HG03060 (cell line): Measurements from ENCODE around the gene CD320.
"Not testable (repeated sequence)": the region's sequence is repeated elsewhere in the genome, so short reads cannot be mapped to it uniquely, and the experiment has no call there.

ENCODE experiments used
- ATAC-seq: cut with Tn5 transposase; IDR thresholded peaks from one replicate; pipeline ENCODE4 v1.9.1; 2021; ENCODE audit warnings: low read depth, moderate number of reproducible peaks; ENCODE audit not compliant: unreplicated experiment

The CD320 gene

GRCh38 chr19:8310342-8311055 is 2.3 kb upstream of the CD320 start:
- ATAC-seq = no peak

- no peak for ATAC-seq
These were observed 733 bp upstream of the CD320 start for GRCh38 chr19:8308891-8309291.

DNA sequence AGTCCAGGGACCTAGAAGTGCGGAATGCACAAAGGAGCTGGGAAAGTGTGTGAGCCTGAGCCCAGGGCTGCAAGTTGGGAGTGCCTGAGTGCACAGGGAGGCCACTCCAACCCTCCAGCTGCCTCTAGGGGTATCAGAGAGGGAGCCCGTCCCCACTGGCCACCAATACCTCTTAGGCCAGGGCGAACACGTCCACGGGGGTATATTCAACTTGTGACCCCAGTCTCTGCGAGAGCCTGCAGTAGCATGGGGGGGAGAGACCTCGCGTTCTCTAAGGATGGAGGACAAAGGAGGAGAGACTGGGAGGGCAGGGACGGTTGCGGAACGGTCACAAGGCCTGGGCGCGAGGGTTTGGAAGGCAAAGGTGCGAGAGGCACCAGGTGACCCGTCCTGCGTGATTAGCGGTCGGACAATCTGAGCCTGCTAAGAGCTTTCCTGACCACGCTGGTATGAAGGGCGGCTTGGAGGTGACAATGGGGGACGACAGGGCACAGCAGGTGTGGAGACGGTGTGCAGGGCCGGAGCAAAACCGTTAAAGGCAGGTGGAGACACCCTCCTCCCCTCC is 676 bp downstream of the CD320 start:
- no peak for ATAC-seq

DNA sequence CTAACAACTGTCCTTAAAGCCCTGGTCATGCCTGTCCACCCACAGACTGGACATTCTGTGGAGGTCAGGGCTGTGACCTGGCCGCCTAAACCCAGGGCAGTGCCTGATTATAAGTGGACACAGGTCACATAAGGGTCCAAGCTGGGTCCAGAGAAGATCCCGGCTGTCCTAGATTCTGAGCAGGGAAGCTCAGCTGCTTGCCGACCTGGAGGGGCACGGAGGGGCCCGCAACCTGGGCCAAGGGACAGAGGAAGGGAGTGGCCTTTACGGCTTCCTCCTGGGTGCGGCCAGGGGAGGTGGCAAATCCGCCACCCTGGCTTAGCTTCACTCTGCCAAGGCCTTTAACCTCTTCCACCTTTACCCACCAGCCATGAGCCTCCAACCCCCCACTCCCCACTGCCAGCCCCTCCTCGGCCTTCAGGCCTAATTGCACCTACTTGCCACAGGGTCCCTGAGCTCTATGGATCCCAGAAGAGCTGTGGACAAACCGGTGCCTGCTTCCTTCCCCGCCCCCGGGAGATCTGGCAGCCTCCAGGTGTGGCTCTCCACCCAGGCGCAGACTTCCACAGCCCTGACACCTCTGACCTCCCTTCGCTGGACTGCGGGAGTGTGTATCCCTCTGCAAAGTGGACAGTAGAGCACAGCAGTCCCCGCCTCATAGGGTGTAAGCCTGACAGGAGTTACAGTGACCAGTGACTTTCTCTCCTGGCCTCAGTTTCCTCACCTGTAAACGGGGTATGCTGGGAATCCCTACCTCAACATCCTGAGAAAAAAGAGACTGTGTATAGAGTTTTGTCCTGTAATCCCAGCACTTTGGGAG is 1.7 kb downstream of the CD320 start:
- ATAC-seq = no peak

DNA sequence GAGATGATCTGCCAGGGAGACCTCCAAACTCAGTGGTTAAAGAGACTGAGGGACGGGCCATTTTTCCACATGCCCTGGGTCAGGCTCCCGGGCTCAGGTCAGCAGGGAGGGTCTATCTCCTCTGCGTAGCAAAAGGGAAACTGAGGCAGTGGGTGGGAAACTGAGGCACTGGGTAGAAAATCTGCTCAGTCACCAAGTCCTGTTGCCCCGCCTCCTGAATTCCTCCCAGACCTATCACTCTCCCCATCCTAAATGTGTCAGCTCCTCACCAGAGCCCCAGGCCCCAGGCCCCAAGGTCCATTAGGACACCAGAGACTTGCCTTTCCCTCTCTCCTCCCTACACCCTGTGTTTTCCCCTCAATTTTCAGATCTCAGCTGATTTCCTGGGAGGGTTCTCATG is 2.4 kb downstream of the CD320 start:
- ATAC-seq = no peak

DNA sequence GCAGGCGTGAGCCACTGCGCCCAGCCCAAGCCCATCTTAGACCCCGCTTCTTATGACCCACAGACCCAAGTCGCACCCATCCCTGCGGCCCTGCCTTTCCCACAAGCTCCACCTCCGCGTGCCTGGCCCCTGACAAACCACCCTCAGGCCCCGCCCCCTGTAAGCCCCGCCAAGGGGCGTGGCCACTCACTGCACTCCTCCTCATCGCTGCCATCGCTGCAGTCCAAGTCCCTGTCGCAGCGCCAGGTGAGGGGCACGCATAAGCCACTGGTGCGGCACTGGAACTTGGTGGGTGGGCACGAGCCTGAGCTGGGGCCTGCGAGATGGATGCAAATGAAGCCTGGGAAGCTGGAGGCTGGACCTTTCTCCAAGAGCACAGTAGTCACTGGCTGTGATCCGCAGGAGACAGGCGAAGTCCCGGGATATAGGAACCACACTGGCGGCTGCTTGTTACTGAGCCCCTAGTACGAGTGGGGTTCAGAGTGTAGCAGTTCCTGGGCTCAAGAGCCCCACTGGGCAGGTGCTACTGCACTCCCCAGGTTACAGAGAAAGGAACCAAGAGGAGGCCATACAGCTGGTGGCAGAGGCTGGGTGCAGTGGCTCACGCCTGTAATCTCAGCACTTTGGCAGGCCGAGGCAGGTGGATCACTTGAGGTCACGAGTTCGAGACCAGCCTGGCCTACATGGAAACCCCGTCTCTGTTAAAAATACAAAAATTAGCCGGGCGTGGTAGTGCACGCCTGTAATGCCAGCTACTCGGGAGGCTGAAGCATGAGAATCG is 3.1 kb downstream of the CD320 start:
- no peak for ATAC-seq

DNA sequence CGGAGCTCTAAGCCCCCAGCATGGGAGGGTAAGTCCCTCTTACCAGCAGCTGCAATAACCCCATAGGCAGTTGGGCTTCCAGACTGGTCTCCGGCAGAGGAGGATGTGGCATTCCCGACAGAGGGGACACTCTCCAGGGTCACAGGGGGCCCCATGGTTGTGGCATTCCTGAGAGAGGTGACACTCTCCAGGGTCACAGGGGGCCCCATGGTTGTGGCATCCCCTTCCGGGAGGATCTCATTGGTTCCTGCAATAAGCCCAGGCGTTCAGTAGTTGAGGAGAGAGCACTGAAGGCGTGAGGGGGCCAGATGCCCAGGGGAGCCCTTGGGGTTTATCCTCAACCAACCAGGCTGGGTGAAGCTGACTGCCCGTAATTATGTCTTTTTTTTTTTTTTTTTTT is 5.4 kb downstream of the CD320 start:
- no peak for ATAC-seq

DNA sequence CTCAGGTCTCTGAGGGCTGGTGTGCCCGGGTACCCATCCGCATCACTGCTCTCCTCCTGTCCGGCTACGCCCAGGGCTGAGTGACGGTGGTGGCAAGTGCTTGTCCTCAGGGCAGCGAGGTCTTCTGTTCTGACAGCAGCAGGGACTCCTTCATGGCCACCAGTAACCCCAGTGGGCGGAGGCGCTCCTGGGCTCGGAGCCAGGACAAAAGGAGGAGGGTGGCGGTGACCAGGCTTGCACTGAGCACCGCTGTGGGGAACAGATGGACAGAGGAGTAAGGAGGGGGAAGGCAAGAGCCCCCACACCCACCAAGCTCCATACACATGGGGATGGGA is 5.8 kb downstream of the CD320 start:
- no peak for ATAC-seq

DNA sequence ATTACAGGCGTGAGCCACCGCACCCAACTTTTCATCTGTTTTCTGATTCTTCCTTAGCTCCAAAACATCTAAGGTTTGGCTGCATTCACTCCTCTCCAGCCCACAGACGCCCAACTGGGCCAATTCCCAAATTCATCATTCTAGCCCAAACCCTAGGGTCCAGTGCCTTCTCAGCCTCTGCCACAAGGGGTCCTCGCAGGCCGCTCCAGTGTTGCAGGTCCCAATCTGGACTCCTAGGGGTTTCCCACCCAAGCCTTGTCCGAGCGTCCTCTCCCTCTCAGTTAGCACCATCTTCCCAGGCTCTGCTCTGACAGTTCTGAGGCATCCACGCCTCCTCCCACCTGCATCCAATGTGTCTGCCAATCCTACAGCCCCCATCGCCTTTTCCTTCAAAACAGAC is 16.8 kb downstream of the CD320 start:
- not testable (repeated sequence) for ATAC-seq

- ATAC-seq = not testable (repeated sequence)
These were observed 31.6 kb downstream of the CD320 start for GRCh38 chr19:8276508-8276907.

DNA sequence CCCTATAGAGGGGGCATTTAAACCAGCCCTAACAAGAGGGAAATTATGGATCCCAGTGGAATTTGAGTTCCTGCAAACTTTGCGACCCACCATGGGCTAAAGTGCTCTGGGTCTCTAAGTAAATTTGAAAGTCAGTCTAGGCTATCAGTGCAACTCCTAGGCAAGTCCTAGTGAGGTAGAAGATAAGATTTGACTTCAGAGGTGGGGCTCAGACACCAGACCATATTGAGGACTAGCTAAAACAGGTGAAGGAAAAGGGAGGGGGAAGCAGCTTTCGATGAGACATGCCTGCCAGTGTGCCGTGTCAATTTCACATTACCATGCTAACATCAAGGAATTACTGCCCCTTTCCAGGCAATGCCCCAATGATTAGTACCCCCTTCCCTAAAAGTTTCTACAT is 38.4 kb downstream of the CD320 start:
- no peak for ATAC-seq

GRCh38 chr19:8265872-8266271 is 42.3 kb downstream of the CD320 start:
- no peak for ATAC-seq

DNA sequence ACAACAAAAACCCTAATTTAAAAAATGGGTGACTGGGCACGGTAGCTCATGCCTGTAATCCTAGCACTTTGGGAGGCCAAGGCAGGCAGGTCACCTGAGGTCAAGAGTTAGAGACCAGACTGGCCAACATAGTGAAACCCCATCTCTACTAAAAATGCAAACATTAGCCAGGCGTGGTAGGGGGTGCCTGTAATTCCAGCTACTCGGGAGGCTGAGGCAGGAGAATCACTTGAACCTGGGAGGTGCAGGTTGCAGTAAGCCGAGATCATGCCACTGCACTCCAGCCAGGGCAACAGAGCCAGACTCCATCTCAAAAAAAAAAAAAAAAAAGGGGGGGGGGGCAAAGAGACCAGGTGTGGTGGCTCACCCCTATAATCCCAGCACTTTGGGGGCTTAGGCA is 43.9 kb downstream of the CD320 start:
- ATAC-seq = not testable (repeated sequence)

DNA sequence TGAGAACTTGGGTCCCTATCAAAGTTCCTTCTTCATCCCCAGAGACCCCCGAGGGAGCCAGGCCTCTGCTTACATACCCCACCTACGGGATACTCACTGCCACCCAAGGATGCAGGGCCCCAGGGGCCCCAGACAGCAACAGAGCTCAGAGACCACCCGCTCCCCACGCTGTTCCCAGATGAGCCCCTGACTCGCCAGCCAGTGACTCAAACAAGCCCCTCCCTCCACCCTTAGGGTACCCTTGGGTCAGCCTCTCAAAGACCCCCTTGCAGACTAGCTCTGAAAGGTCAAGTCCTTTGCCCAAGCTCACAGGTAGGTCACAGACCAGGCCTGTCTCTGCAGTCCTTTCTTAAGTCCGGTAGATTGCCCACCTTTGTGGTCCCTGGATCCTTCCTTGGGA is 45.7 kb downstream of the CD320 start:
- ATAC-seq = no peak

GRCh38 chr19:8261881-8262280 is 46.3 kb downstream of the CD320 start:
- no peak for ATAC-seq

GRCh38 chr19:8261347-8261746 is 46.8 kb downstream of the CD320 start:
- no peak for ATAC-seq

GRCh38 chr19:8259922-8260247 is 48.3 kb downstream of the CD320 start:
- no peak for ATAC-seq

- no peak for ATAC-seq
These were observed 48.8 kb downstream of the CD320 start for GRCh38 chr19:8259142-8259921.

- ATAC-seq = no peak
These were observed 51.1 kb downstream of the CD320 start for GRCh38 chr19:8257052-8257443.

DNA sequence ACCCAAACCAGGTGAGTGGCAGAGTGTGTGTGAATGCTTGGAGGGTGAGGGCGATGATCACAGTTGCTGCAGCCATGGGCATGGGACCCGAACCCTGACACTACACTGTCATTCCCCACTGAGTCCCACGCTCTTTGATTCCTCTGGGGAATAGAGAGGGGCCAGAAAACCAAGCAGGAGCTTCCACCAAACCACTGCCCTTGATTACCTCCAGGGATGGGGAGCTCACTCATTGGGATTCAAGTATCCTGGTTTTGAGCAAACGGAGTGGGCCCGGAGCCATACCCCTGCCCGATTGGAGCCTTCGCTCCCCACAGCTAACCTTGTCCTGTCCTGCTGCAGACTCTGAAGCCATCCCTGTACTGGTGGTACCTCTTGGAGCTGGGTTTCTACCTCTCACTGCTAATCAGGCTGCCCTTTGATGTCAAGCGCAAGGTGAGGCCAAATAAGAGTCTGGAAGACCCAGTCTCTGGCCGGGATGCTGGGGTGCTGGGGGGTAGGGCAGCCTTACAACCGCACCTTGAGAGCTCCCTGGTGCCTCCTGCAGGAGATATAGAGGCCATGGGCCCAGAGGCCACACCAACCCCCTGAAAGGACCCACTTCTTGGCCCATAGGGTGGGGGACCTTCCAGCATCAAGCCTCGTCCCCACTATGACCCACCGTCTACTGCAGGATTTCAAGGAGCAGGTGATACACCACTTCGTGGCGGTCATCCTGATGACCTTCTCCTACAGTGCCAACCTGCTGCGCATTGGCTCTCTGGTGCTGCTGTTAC is 51.7 kb downstream of the CD320 start:
- no peak for ATAC-seq
